Stimulated activated CD4-positive, alpha-beta T cell treated with anti-CD3 and anti-CD28 coated beads, TNF-alpha, amount 100 ng/mL, for 1 hour (primary cell): ENCODE measurements around the gene SRL.
"Not testable (repeated sequence)": the region's sequence is repeated elsewhere in the genome, so short reads cannot be mapped to it uniquely, and the experiment has no call there.

Experiments used
- DNase-seq, 3 donors: peaks; one replicate each; pipeline ENCODE4 v3.0.0-alpha.2; 2020; ENCODE audit warnings: low read depth in 3 of 3, low spot score in 1 of 3

Gene SRL

GRCh38 chr16:4227040-4227332, 14.9 kb downstream of the SRL start:
- no peak for DNase-seq

GRCh38 chr16:4226251-4227039, 15.4 kb downstream of the SRL start:
- DNase-seq, result no peak

- no peak for DNase-seq
Observed at GRCh38 chr16:4225075-4225474, 16.8 kb downstream of the SRL start.

GRCh38 chr16:4220358-4220757, 21.5 kb downstream of the SRL start:
- no peak for DNase-seq

- no peak for DNase-seq
Observed at GRCh38 chr16:4218202-4218601, 23.7 kb downstream of the SRL start.

- no peak for DNase-seq
Observed at GRCh38 chr16:4217204-4218131, 24.4 kb downstream of the SRL start.

GRCh38 chr16:4216596-4216995, 25.3 kb downstream of the SRL start:
- DNase-seq, result no peak

- DNase-seq, result no peak
Observed at GRCh38 chr16:4215106-4215505, 26.8 kb downstream of the SRL start.

GRCh38 chr16:4214215-4214621, 27.7 kb downstream of the SRL start:
- DNase-seq, result no peak

GRCh38 chr16:4213737-4214136, 28.1 kb downstream of the SRL start:
- DNase-seq, result no peak

GRCh38 chr16:4212934-4213296, 29.0 kb downstream of the SRL start:
- DNase-seq, result no peak

- no peak for DNase-seq
Observed at GRCh38 chr16:4212211-4212933, 29.5 kb downstream of the SRL start.

- DNase-seq, result not testable (repeated sequence)
Observed at GRCh38 chr16:4211445-4212210, 30.3 kb downstream of the SRL start.

GRCh38 chr16:4209666-4210065, 32.2 kb downstream of the SRL start:
- no peak for DNase-seq

- DNase-seq, result no peak
Observed at GRCh38 chr16:4208341-4208751, 33.5 kb downstream of the SRL start.

- no peak for DNase-seq
Observed at GRCh38 chr16:4207683-4208340, 34.1 kb downstream of the SRL start.

GRCh38 chr16:4207229-4207628, 34.7 kb downstream of the SRL start:
- no peak for DNase-seq

- DNase-seq, result no peak
Observed at GRCh38 chr16:4206680-4207079, 35.2 kb downstream of the SRL start.

GRCh38 chr16:4205971-4206370, 35.9 kb downstream of the SRL start:
- DNase-seq, result no peak

- no peak for DNase-seq
Observed at GRCh38 chr16:4204521-4204920, 37.4 kb downstream of the SRL start.

- no peak for DNase-seq
Observed at GRCh38 chr16:4203748-4204147, 38.1 kb downstream of the SRL start.
